ENCODE results near the gene HLA-C. TPM values are rescaled to one million over a fixed set of nuclear protein-coding genes. Genes with fewer than 3 reads are reported as not detected.

Gene HLA-C
- polyA plus RNA-seq, 1 experiment: 776 TPM

DNA sequence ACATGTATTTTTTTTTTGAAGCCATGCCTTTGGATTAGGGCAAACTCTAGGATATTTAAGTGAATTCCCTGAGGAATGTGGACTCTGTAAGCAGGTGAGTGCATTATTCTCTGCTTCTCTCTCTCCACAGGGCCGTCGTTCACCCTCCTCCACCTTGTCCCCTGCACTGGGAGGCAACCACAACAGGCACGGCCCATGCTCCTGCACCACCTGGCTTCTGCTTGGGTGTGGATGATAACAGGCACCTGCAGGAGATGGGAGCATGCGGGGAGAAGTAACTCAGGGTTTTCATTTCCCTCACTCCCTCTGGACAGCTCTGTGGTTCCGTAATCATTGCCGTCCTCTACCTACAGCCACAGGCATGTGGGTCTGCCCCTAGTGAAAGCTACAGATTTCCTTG is 43.4 kb downstream of the HLA-C start:
- Histone ChIP-seq H3K36me3 (ENCODE audit: control insufficient read depth, insufficient read depth, low read length) (no peaks in the 10 kb centered on the region), H3K27me3 (ENCODE audit: control insufficient read depth, insufficient read depth, low read length) (0 out of 2 replicates have a peak, but pooled peaks cover 1% of the 10 kb centered on the region), H3K4me3 (ENCODE audit: low read depth, low read length) (no peak overlapping the region)
- DNase-seq (ENCODE audit: low read depth): no peak
- ChIA-PET CTCF (interaction anchor here (0.6 kb wide), 1 partner anchor 118 kb away, joined by 3 read pairs; no protein-coding TSS in a partner anchor), POLR2A (interaction anchor here (0.6 kb wide), 1 partner anchor 212 kb away, joined by 4 read pairs; no protein-coding TSS in a partner anchor)
- TF ChIP-seq, protein P1, sequence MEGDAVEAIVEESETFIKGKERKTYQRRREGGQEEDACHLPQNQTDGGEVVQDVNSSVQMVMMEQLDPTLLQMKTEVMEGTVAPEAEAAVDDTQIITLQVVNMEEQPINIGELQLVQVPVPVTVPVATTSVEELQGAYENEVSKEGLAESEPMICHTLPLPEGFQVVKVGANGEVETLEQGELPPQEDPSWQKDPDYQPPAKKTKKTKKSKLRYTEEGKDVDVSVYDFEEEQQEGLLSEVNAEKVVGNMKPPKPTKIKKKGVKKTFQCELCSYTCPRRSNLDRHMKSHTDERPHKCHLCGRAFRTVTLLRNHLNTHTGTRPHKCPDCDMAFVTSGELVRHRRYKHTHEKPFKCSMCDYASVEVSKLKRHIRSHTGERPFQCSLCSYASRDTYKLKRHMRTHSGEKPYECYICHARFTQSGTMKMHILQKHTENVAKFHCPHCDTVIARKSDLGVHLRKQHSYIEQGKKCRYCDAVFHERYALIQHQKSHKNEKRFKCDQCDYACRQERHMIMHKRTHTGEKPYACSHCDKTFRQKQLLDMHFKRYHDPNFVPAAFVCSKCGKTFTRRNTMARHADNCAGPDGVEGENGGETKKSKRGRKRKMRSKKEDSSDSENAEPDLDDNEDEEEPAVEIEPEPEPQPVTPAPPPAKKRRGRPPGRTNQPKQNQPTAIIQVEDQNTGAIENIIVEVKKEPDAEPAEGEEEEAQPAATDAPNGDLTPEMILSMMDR (IDR thresholded peaks at IDR 0.05; ENCODE audit: insufficient read depth, low read depth, low read length): no peak

DNA sequence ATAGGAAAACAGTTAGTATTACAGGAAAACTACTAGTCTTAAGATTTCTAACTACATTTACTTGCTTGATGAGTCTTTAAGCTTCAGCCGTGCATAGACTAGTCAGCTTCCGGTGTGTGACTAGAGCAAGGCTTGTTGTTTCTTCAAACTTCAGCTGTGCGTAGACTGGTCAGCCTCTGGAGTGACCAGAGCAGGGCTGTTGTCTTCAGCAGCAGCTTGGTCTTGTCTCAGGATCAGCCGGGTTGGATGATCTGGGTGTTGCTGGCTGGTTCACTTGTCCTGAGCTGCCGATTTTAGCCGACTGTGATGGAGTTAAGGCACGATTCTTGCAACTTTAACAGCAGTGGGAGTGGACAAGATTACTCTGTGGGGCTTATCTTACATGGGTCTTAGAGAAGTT is 44.7 kb downstream of the HLA-C start:
- TF ChIP-seq, protein P1 (IDR thresholded peaks at IDR 0.05; ENCODE audit: insufficient read depth, low read depth, low read length): no peak
- Histone ChIP-seq H3K36me3 (ENCODE audit: control insufficient read depth, insufficient read depth, low read length) (no peaks in the 10 kb centered on the region), H3K27me3 (ENCODE audit: control insufficient read depth, insufficient read depth, low read length) (peaks cover 3% of the 10 kb centered on the region; the same call in 1 of the 2 replicates), H3K4me3 (ENCODE audit: low read depth, low read length) (no peak overlapping the region)
- no peak for DNase-seq (ENCODE audit: low read depth)
- ChIA-PET POLR2A (no interaction called here), CTCF (interaction anchor here (0.7 kb wide), 1 partner anchor 29 kb away, joined by 4 read pairs; no protein-coding TSS in a partner anchor)

- DNase-seq (ENCODE audit: low read depth): no peak
- Histone ChIP-seq H3K4me3 (ENCODE audit: low read depth, low read length) (no peak overlapping the region), H3K36me3 (ENCODE audit: control insufficient read depth, insufficient read depth, low read length) (no peaks in the 10 kb centered on the region), H3K27me3 (ENCODE audit: control insufficient read depth, insufficient read depth, low read length) (peaks cover 6% of the 10 kb centered on the region; the same call in 1 of the 2 replicates)
- ChIA-PET CTCF (no interaction called here), POLR2A (no interaction called here)
- TF ChIP-seq, protein P1 (IDR thresholded peaks at IDR 0.05; ENCODE audit: insufficient read depth, low read depth, low read length): no peak
Observed at GRCh38 chr6:31225735-31226134, 46.2 kb downstream of the HLA-C start.

DNA sequence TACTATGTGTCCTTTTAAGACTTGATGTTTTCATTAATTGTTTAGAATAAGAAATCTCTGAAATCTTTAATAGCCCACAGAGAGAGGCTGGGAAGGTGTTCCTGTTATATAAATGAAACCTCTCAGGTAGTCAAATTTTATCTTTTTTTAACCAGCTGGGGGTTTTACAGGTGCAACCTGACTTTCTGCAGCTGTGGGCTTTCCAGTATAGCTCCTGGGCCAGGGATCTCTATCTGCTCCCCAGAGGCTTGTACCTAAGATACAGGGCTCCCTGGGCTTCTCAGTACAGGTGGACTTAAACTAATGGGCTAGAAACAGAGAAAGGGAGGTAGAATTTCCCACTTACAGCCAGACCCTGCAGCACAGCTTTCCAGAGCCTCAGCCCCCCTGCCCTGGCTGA is 49.4 kb downstream of the HLA-C start:
- Histone ChIP-seq H3K36me3 (ENCODE audit: control insufficient read depth, insufficient read depth, low read length) (no peaks in the 10 kb centered on the region), H3K27me3 (ENCODE audit: control insufficient read depth, insufficient read depth, low read length) (peaks cover 4% of the 10 kb centered on the region; the same call in 1 of the 2 replicates), H3K4me3 (ENCODE audit: low read depth, low read length) (no peak overlapping the region)
- CTCF ChIA-PET: no interaction called here
- POLR2A ChIA-PET: no interaction called here
- no peak for DNase-seq (ENCODE audit: low read depth)
- TF ChIP-seq, protein P1 (IDR thresholded peaks at IDR 0.05; ENCODE audit: insufficient read depth, low read depth, low read length): no peak

Small RNA genes lying within 50 kb of the gene (small RNA-seq; reads per million reads assigned to genes)
- gene AL662844.1 (ENCODE audit: insufficient read length, low read depth, low replicate concordance): not detected

Other genes with a start within 250 kb of the HLA-C start
- not detected in 2 replicates for gene C6orf15, start 159.5 kb downstream of the HLA-C start, polyA plus RNA-seq (2011; rRNA removed)
- 4.9 and 6.7 TPM in 2 replicates for gene PSORS1C1, start 157.3 kb downstream of the HLA-C start, polyA plus RNA-seq (2011; rRNA removed)
- not detected in 2 replicates for gene CDSN, start 151.6 kb downstream of the HLA-C start, polyA plus RNA-seq (2011; rRNA removed)
- gene PSORS1C2, start 133.0 kb downstream of the HLA-C start, polyA plus RNA-seq (2011; rRNA removed): not detected in 2 replicates
- gene CCHCR1, start 114.3 kb downstream of the HLA-C start, polyA plus RNA-seq (2011; rRNA removed): 11.0 and 15.5 TPM in 2 replicates
- 8.5 and 10.4 TPM in 2 replicates for gene TCF19, start 113.5 kb downstream of the HLA-C start, polyA plus RNA-seq (2011; rRNA removed)
- gene POU5F1, start 101.4 kb downstream of the HLA-C start, polyA plus RNA-seq (2011; rRNA removed): 0.11 and 0.22 TPM in 2 replicates
- gene HLA-B, start 85.1 kb upstream of the HLA-C start, polyA plus RNA-seq (2011; rRNA removed): 1,142 and 1,777 TPM in 2 replicates
- gene MICA, start 131.5 kb upstream of the HLA-C start, polyA plus RNA-seq (2011; rRNA removed): 71.6 and 96.1 TPM in 2 replicates
- 21.9 and 23.4 TPM in 2 replicates for gene MICB, start 226.1 kb upstream of the HLA-C start, polyA plus RNA-seq (2011; rRNA removed)

All from BJ (cell line).